Measurements from ENCODE around the gene RREB1.

DNA sequence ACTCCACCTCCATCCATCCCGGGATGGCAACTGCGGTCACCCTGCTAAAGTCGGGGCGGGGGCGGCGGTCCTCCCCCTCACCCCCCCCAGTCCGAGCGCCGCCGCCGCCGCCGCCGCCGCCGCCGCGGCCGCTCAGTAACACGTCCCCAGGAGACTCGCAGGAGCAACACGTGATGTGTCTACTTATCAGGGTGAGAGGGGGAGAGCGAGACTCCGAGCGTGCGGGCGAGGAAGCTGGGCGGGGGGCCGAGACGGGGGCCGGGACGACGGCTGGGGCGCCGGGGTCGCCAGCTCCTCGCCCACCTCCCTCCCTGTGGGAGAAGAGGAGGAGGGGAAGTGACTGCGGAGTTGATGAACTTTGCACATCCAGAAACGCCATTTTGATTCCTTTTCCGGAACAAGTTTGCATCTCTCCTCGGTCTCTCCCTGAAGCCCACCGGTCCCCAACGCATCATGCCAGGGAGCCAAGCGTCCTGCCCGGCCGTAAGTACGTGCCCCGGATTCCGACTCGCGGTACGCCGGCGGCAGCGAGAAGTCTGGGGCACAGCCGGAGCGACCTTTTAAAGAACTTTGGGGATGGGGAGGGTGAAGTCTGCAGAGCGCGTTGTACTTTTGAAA, at the start of gene RREB1:
- TF ChIP-seq CTCF (IDR thresholded peaks at IDR 0.05) (no peak), POLR2A (IDR thresholded peaks at IDR 0.05) (peak in 1 of 2 donors; percentile 61)

Data from vagina (tissue), 2 donors.